ENCODE measurements around the gene ERGIC1.

ERGIC1 gene

DNA sequence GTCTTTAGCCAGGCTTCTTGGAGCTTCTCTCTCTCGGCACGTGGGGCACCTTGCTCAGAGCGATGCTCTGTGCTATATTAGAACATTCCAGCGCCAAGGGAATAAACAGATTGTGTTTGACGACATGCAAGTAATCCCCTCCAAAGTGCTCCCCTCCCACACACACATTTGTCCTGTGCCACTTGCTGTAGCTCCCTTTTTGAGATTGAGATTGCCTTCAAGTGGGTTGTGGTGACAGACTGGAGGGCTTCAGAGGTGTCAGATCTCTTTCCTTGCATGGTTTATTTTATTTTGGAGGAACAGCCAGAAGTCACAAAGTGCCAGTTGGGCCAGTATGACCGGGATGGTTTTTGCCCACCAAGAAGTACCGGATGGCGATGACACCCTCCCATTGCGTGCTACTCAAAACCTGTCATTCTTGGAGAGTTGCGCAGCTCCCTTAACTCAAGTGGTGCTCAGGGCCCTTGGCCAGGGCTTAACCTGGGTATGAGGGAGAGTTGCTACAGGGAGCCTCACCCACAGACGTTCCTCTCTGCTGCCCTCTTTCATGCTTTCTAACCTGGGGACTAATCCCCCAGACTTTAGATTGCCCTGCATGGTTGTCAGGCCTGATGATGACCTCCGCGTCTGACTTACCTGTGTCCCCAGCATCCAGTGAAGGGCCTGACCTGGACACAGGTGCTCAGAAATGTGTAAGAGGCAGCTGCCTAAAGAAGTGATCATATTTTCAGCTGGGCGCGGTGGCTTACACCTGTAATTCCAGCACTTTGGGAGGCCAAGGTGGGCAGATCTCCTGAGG lies 106.4 kb downstream of the ERGIC1 start:
- H3K4me3 ChIP-seq (ENCODE audit: low read depth, low read length) = no peak overlapping the region
- no peak for DNase-seq (ENCODE audit: low read depth)
- TF ChIP-seq CTCF (IDR thresholded peaks at IDR 0.05; ENCODE audit: low read depth, low read length, missing control alignments) = no peak

GRCh38 chr5:172941067-172941516 lies 107.0 kb downstream of the ERGIC1 start:
- no peak for TF ChIP-seq CTCF (IDR thresholded peaks at IDR 0.05; ENCODE audit: low read depth, low read length, missing control alignments)
- no peak for DNase-seq (ENCODE audit: low read depth)
- no peak overlapping the region for H3K4me3 ChIP-seq (ENCODE audit: low read depth, low read length)

GRCh38 chr5:172942556-172942955 lies 108.5 kb downstream of the ERGIC1 start:
- no peak overlapping the region for H3K4me3 ChIP-seq (ENCODE audit: low read depth, low read length)
- no peak for DNase-seq (ENCODE audit: low read depth)
- TF ChIP-seq CTCF (IDR thresholded peaks at IDR 0.05; ENCODE audit: low read depth, low read length, missing control alignments) = no peak

DNA sequence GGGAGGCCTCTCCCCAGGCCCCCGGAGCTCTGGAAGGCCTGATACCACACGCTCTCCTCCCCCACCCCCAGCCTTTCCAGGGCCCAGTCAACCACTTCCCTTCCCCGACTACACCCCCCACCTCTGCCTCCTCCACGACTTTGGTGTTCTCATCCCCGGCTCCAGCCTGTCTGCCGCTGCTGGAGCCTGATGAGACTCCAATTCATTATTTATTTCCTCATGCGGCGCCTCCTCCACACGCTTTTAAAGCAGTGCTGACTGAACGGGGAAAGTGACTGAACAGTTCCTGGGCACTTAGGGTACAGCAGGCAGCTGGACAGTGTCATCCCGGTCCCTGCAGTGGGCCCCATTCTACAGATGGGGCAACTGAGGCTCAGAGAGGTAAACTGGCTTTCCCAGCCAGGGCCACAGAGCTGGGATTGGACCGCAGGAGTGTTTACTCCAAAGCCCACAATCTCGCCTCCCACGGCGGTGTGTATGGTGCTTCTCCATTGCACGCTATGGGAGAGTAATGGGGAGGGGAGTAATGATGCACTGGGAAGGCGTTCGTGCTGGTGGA lies 109.3 kb downstream of the ERGIC1 start:
- no peak for TF ChIP-seq CTCF (IDR thresholded peaks at IDR 0.05; ENCODE audit: low read depth, low read length, missing control alignments)
- no peak overlapping the region for H3K4me3 ChIP-seq (ENCODE audit: low read depth, low read length)
- no peak for DNase-seq (ENCODE audit: low read depth)

DNA sequence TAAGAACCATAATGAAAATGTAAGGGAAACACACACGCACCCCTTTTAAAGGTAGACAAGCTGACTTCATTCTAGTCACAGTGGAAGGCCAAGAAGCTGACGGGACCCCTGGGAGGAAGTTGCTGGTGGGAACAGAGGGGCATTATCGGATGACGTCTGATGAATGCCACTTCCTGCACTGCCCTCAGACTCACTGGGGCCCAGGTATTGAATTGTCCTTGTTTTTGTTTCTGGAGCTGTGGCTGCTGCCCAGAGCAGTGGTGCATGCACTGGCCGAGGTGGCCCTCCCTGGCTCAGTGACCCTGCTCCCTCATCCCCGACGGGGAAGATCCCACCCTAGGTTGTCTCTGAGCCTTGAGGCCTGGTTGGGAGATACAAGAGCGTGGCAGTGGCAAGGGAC lies 109.9 kb downstream of the ERGIC1 start:
- no peak for TF ChIP-seq CTCF (IDR thresholded peaks at IDR 0.05; ENCODE audit: low read depth, low read length, missing control alignments)
- no peak overlapping the region for H3K4me3 ChIP-seq (ENCODE audit: low read depth, low read length)
- no peak for DNase-seq (ENCODE audit: low read depth)

- no peak for TF ChIP-seq CTCF (IDR thresholded peaks at IDR 0.05; ENCODE audit: low read depth, low read length, missing control alignments)
- H3K4me3 ChIP-seq (ENCODE audit: low read depth, low read length) = no peak overlapping the region
- DNase-seq (ENCODE audit: low read depth) = no peak
These were observed 110.7 kb downstream of the ERGIC1 start for GRCh38 chr5:172944741-172945140.

- no peak for TF ChIP-seq CTCF (IDR thresholded peaks at IDR 0.05; ENCODE audit: low read depth, low read length, missing control alignments)
- no peak overlapping the region for H3K4me3 ChIP-seq (ENCODE audit: low read depth, low read length)
- no peak for DNase-seq (ENCODE audit: low read depth)
These were observed 111.1 kb downstream of the ERGIC1 start for GRCh38 chr5:172945151-172945550.
